Caco-2 (cell line): ENCODE data around the gene BTBD8. TPM values are rescaled to one million over a fixed set of nuclear protein-coding genes. Genes with fewer than 3 reads are reported as not detected.

Experiments
- BruUV-seq: library from RNA; stranded (reverse); fragments of 400-500 nt; replicated peaks from 2 replicates; lab custom pipeline; 2021; lab: Mats Ljungman, UMichigan
- CTCF ChIA-PET: fragments of 300-600 bp; sonication (Branson Sonifier 250); formaldehyde crosslinking; loops from one replicate; lab custom pipeline; 2022; ENCODE audit warnings: antibody characterized with exemption; lab: Charles Lee
- POLR2A ChIA-PET: fragments of 300-600 bp; sonication (Branson Sonifier 250); formaldehyde crosslinking; loops from one replicate; lab custom pipeline; 2022; ENCODE audit warnings: antibody characterized with exemption; lab: Charles Lee
- DNase-seq, 2 experiments: peaks; one replicate each; pipeline versions ENCODE4 v3.0.0 to v3.0.0-alpha.2; 2020 to 2022
- H3K27me3 ChIP-seq: replicated peaks from 2 replicates; pipeline ENCODE4 v1.6.0; 2011; ENCODE audit warnings: low read length; ENCODE audit not compliant: control insufficient read depth, insufficient read depth
- H3K36me3 ChIP-seq: 2 replicates; pipeline ENCODE4 v1.5.1; 2011; ENCODE audit warnings: low read length; ENCODE audit not compliant: control insufficient read depth, insufficient read depth
- H3K4me1 ChIP-seq: fragments of 250-450 bp; sonication (Bioruptor Pico); 2 replicates; pipeline ENCODE4 v1.5.1; 2020; ENCODE audit warnings: mild to moderate bottlenecking
- H3K4me3 ChIP-seq: 2 replicates; pipeline ENCODE4 v1.5.1; 2011; ENCODE audit warnings: low read depth, mild to moderate bottlenecking, control low read depth, low read length
- H3K9me3 ChIP-seq: fragments of 250-450 bp; sonication (Bioruptor Pico); 2 replicates; pipeline ENCODE4 v1.5.1; 2020; ENCODE audit warnings: mild to moderate bottlenecking, moderate library complexity
- H3K27ac Mint-ChIP-seq: one replicate; pipeline ENCODE4 v1.8.0; 2022; ENCODE audit warnings: mixed read lengths; ENCODE audit not compliant: unreplicated experiment
- H3K27me3 Mint-ChIP-seq: one replicate; pipeline ENCODE4 v1.8.0; 2022; ENCODE audit warnings: mixed read lengths; ENCODE audit not compliant: insufficient read depth, unreplicated experiment
- H3K36me3 Mint-ChIP-seq: one replicate; pipeline ENCODE4 v1.8.0; 2022; ENCODE audit warnings: mild to moderate bottlenecking, mixed read lengths; ENCODE audit not compliant: insufficient read depth, unreplicated experiment
- H3K4me1 Mint-ChIP-seq: one replicate; pipeline ENCODE4 v1.8.0; 2022; ENCODE audit warnings: low read depth, mixed read lengths; ENCODE audit not compliant: unreplicated experiment
- H3K4me3 Mint-ChIP-seq: one replicate; pipeline ENCODE4 v1.8.0; 2022; ENCODE audit warnings: mild to moderate bottlenecking, moderate library complexity, mixed read lengths; ENCODE audit not compliant: unreplicated experiment
- H3K9me3 Mint-ChIP-seq: one replicate; pipeline ENCODE4 v1.8.0; 2022; ENCODE audit warnings: mixed read lengths; ENCODE audit not compliant: unreplicated experiment
- intact Hi-C: fragments of 100-400 bp; cut with micrococcal nuclease; formaldehyde crosslinking; loops from one replicate; pipeline ENCODE4 v1.10.0; 2022; ENCODE audit not compliant: unreplicated experiment
- total RNA-seq: library from RNA; stranded (reverse); gene quantifications from 2 replicates; pipeline ENCODE4 v1.2.3, GENCODE V29; 2022
- TF ChIP-seq, protein P1 (sequence below), 2 experiments: fragments of 200-600 bp in 1 of 2; IDR thresholded peaks; 1 replicate in 1 of 2; 2 replicates in 1 of 2; pipeline versions ENCODE4 v1.5.1 to v1.8.0; 2011 to 2022; ENCODE audit warnings: antibody characterized with exemption in 1 of 2, control low read depth in 1 of 2, inconsistent platforms in 1 of 2, low read depth in 1 of 2, low read length in 1 of 2, mild to moderate bottlenecking in 1 of 2, moderate library complexity in 1 of 2; ENCODE audit not compliant: insufficient read depth in 1 of 2, severe bottlenecking in 1 of 2, unreplicated experiment in 1 of 2

The BTBD8 gene
- total RNA-seq, 1 experiment from 2014 or later = 1.1 TPM

GRCh38 chr1:92096317-92096716 lies 16.2 kb downstream of the BTBD8 start:
- BruUV-seq = no TSS peak
- POLR2A ChIA-PET = interaction anchor here (0.7 kb wide), 1 partner anchor 595 kb away, joined by 3 read pairs; no protein-coding TSS in a partner anchor
- Mint-ChIP-seq H3K9me3 (no peaks in the 10 kb centered on the region), H3K27ac (no peak overlapping the region), H3K4me3 (no peak overlapping the region), H3K4me1 (peaks cover 6% of the 10 kb centered on the region), H3K36me3 (no peaks in the 10 kb centered on the region), H3K27me3 (no peaks in the 10 kb centered on the region)
- Histone ChIP-seq H3K4me1 (no peaks in the 10 kb centered on the region), H3K9me3 (no peaks in the 10 kb centered on the region), H3K36me3 (no peaks in the 10 kb centered on the region), H3K27me3 (no peaks in the 10 kb centered on the region), H3K4me3 (no peak overlapping the region)
- TF ChIP-seq, protein P1, sequence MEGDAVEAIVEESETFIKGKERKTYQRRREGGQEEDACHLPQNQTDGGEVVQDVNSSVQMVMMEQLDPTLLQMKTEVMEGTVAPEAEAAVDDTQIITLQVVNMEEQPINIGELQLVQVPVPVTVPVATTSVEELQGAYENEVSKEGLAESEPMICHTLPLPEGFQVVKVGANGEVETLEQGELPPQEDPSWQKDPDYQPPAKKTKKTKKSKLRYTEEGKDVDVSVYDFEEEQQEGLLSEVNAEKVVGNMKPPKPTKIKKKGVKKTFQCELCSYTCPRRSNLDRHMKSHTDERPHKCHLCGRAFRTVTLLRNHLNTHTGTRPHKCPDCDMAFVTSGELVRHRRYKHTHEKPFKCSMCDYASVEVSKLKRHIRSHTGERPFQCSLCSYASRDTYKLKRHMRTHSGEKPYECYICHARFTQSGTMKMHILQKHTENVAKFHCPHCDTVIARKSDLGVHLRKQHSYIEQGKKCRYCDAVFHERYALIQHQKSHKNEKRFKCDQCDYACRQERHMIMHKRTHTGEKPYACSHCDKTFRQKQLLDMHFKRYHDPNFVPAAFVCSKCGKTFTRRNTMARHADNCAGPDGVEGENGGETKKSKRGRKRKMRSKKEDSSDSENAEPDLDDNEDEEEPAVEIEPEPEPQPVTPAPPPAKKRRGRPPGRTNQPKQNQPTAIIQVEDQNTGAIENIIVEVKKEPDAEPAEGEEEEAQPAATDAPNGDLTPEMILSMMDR (IDR thresholded peaks at IDR 0.05; ENCODE audit: insufficient read depth in 1 of 2, low read depth in 1 of 2, low read length in 1 of 2, severe bottlenecking in 1 of 2, unreplicated experiment in 1 of 2) = no peak
- CTCF ChIA-PET = interaction anchor here (0.6 kb wide), 1 partner anchor 562 kb away, joined by 3 read pairs; no protein-coding TSS in a partner anchor
- DNase-seq = no peak
- intact Hi-C loops = no loop called here

DNA sequence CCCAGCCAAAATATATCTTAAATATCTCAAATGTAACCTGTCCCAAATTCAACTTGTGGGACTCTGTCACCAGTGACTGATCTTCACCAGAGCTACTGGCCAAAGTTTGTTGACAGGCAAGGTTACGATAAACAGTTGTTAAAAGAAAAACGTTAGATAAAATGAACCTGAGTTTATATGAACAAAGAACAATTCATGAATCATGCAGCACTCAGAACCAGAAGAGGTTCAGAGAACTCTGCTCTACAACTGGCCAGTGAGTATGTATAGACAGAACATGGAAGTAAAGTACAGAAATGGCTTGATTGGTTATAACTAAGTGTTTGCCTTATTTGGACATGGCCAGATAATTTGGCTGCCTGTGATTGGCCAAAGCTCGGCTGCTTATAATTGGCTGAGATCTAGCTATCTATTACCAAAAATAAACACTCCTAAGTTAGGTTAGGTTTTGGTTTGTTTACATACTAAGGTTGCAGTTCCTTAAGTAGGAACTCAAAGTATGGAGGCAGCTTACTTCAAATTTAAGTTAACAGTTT lies 25.5 kb downstream of the BTBD8 start:
- H3K9me3 Mint-ChIP-seq = no peaks in the 10 kb centered on the region
- H3K27me3 Mint-ChIP-seq = no peaks in the 10 kb centered on the region
- intact Hi-C loops = no loop called here
- no peaks in the 10 kb centered on the region for H3K4me1 ChIP-seq
- ChIA-PET CTCF (no interaction called here), POLR2A (no interaction called here)
- H3K4me3 Mint-ChIP-seq = no peak overlapping the region
- H3K4me1 Mint-ChIP-seq = no peaks in the 10 kb centered on the region
- no peaks in the 10 kb centered on the region for H3K36me3 Mint-ChIP-seq
- TF ChIP-seq, protein P1 (IDR thresholded peaks at IDR 0.05; ENCODE audit: insufficient read depth in 1 of 2, low read depth in 1 of 2, low read length in 1 of 2, severe bottlenecking in 1 of 2, unreplicated experiment in 1 of 2) = no peak
- H3K4me3 ChIP-seq = no peak overlapping the region
- H3K27ac Mint-ChIP-seq = no peak overlapping the region
- no peaks in the 10 kb centered on the region for H3K9me3 ChIP-seq
- no TSS peak for BruUV-seq
- H3K27me3 ChIP-seq = no peaks in the 10 kb centered on the region
- DNase-seq = no peak
- H3K36me3 ChIP-seq = no peaks in the 10 kb centered on the region

DNA sequence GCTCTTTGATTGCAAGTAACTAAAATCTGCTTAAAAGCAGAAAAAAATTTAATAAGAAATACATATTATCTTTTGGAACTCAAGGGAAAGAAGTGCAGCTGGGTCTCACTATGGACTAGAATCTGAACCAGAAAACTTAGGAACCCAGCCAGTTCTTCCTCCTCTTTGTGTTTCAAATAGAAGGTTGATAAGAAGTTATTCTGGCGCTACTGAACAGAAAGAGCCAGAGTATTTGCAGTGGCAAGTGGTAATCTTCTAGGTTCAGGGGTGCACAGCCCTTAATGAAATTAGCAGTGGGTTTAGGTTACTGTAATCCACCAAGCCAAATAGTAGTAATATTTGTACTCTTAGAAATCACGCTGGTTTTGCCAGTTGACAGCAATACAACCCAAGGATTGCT lies 28.5 kb downstream of the BTBD8 start:
- TF ChIP-seq, protein P1 (IDR thresholded peaks at IDR 0.05; ENCODE audit: insufficient read depth in 1 of 2, low read depth in 1 of 2, low read length in 1 of 2, severe bottlenecking in 1 of 2, unreplicated experiment in 1 of 2) = no peak
- CTCF ChIA-PET = no interaction called here
- Mint-ChIP-seq H3K36me3 (no peaks in the 10 kb centered on the region), H3K27me3 (no peaks in the 10 kb centered on the region), H3K4me3 (no peak overlapping the region), H3K27ac (no peak overlapping the region), H3K4me1 (no peaks in the 10 kb centered on the region), H3K9me3 (no peaks in the 10 kb centered on the region)
- intact Hi-C loops = no loop called here
- Histone ChIP-seq H3K36me3 (no peaks in the 10 kb centered on the region), H3K4me3 (no peak overlapping the region), H3K27me3 (no peaks in the 10 kb centered on the region), H3K4me1 (no peaks in the 10 kb centered on the region), H3K9me3 (no peaks in the 10 kb centered on the region)
- no peak for DNase-seq
- BruUV-seq = no TSS peak
- POLR2A ChIA-PET = no interaction called here
